ENCODE data around the gene WWOX. TPM values are rescaled to one million over a fixed set of nuclear protein-coding genes. Genes with fewer than 3 reads are reported as not detected.

The WWOX gene
- total RNA-seq, 2 experiments from 2014 or later: 19.9 to 29.4 TPM

DNA sequence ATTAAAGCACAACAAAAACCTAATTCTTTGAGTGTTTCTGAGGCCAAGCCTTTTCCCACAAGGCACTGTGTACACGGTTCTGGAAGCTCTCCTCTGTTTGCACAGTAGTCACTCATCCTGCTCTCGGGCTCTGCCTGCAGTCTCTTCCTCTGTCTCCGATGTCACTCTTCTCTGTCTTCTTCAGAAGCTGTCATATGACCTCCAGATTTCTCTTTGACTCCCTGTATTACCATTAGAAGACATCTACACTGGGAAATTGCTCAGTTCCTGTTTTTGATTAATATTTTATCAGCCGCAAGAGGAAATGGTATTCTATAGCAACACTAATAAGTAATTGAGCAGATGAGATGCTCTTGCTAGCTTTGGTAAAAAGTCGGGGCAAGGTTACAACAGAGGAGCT lies 422.9 kb downstream of the WWOX start:
- no peak overlapping the region for H3K27ac Mint-ChIP-seq
- ChIA-PET CTCF (no interaction called here), POLR2A (no interaction called here)
- H3K4me3 Mint-ChIP-seq: no peak overlapping the region
- no peaks in the 10 kb centered on the region for H3K36me3 Mint-ChIP-seq (ENCODE audit: low read depth)
- no peaks in the 10 kb centered on the region for H3K4me1 Mint-ChIP-seq
- intact Hi-C loops (cut with DNase I, micrococcal nuclease): no loop called here
- ATAC-seq: no peak
- no peaks in the 10 kb centered on the region for H3K27me3 Mint-ChIP-seq
- H3K9me3 Mint-ChIP-seq (ENCODE audit: low read depth): no peaks in the 10 kb centered on the region
- DNase-seq: no peak

DNA sequence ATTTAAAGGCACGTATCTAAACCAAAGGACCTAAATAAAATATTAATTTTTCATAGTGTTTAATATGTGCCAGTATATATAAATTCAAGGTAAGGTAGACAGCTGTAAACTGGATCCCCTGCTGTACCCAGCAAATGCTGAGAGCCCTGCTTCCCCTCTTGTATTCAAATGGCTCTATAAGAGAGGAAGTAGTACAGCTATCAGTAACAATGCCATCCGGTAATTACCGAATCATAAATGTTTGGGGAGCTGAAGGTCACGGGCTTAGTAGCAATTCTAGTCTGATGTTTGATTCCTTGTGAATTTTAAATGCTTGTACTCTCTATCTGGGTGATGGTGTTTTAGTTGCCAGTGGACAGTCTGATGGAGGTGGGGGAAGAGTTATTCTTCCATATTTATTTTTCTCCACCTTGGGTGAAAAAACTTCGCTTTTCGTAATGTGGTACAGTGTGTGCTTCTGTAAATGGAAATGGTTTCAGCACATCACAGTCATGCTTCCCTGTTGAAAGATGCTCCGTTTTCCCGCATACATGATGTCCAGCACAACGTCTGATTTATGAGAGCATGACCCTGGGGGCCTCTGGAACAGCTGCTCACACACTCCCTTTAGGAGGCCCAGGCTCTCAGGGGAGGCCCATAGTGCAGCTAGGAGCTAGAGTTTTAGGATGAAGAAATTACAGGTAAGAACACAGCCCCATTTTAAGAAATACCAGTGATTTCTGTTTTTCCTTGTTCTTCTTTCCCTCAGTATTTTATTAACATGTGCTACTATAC lies 423.9 kb downstream of the WWOX start:
- Mint-ChIP-seq H3K27ac (no peak overlapping the region), H3K4me1 (no peaks in the 10 kb centered on the region), H3K36me3 (ENCODE audit: low read depth) (no peaks in the 10 kb centered on the region), H3K27me3 (no peaks in the 10 kb centered on the region), H3K9me3 (ENCODE audit: low read depth) (no peaks in the 10 kb centered on the region), H3K4me3 (no peak overlapping the region)
- intact Hi-C loops (cut with DNase I, micrococcal nuclease): no loop called here
- DNase-seq: no peak
- CTCF ChIA-PET: interaction anchor here (0.6 kb wide), 1 partner anchor 58 kb away, joined by 4 read pairs; no protein-coding TSS in a partner anchor
- POLR2A ChIA-PET: interaction anchor here (0.6 kb wide), 1 partner anchor 11 kb away, joined by 4 read pairs; no protein-coding TSS in a partner anchor
- no peak for ATAC-seq

DNA sequence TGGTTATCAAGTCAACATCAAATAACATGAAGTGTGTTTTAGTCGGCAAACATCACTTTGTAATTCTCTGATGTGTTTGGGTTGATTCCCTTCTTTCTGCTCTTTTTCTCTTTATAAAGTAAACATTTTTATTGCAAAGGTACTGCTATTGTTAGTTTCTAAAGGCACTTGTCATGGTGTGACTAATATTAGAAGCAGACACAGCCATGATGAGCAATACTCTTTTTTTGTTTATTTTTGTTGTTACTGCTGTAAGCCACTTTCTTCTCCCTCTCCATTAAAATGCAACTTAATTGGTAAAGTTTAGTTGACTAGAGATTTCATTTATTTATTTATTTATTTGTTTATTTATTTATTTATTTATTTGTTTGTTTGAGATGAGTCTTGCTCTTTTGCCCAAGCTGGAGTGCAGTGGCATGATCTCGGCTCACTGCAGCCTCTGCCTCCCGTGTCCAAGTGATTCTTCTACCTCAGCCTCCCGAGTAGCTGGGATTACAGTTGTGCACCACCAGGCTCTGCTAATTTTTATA lies 424.7 kb downstream of the WWOX start:
- H3K36me3 Mint-ChIP-seq (ENCODE audit: low read depth): no peaks in the 10 kb centered on the region
- no peak for DNase-seq
- ATAC-seq: no peak
- H3K27ac Mint-ChIP-seq: no peak overlapping the region
- ChIA-PET CTCF (interaction anchor here (0.6 kb wide), 1 partner anchor 59 kb away, joined by 4 read pairs; no protein-coding TSS in a partner anchor), POLR2A (no interaction called here)
- no peaks in the 10 kb centered on the region for H3K9me3 Mint-ChIP-seq (ENCODE audit: low read depth)
- H3K4me3 Mint-ChIP-seq: no peak overlapping the region
- intact Hi-C loops (cut with DNase I, micrococcal nuclease): no loop called here
- no peaks in the 10 kb centered on the region for H3K4me1 Mint-ChIP-seq
- no peaks in the 10 kb centered on the region for H3K27me3 Mint-ChIP-seq

DNA sequence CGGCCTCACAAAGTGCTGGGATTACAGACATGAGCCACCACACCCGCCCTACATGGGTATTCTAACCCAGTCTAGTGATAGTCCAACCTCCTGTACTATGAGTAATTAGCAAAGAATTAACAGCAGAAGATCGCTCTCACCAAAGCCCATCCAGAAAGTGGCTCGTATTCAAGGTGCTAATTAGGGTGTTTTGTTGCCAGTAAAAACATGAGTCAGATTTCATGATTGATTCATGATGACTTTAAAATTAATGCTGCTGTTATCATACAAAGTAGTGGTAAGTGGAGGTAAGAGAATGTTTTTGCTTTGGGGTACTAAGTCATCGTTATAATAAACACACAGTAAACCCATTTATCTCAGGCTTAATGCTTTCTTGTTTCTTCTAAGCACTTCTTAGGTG lies 428.8 kb downstream of the WWOX start:
- intact Hi-C loops (cut with DNase I, micrococcal nuclease): no loop called here
- ATAC-seq: no peak
- no peak for DNase-seq
- H3K27me3 Mint-ChIP-seq: no peaks in the 10 kb centered on the region
- ChIA-PET CTCF (no interaction called here), POLR2A (no interaction called here)
- H3K4me3 Mint-ChIP-seq: no peak overlapping the region
- no peaks in the 10 kb centered on the region for H3K4me1 Mint-ChIP-seq
- no peaks in the 10 kb centered on the region for H3K36me3 Mint-ChIP-seq (ENCODE audit: low read depth)
- no peak overlapping the region for H3K27ac Mint-ChIP-seq
- no peaks in the 10 kb centered on the region for H3K9me3 Mint-ChIP-seq (ENCODE audit: low read depth)

DNA sequence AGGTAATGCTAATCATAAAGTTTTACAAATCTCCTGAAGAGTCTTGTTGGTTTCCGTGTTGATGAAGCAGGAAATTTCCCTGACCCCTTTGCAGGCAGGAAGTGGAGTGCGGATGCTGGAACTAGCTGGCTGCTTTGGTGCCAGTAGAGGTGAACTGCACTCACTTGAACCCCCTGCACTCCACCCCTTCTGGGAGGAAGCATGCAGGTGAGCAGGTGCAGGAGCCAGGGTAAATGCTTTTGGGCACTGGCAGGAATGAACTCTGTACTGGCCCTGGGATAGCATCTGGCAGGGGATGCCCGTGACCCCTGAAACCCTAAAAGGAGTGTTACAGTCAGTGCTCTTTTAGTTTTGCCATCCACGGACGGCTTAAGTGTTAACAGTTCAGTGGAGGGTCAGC lies 430.4 kb downstream of the WWOX start:
- Mint-ChIP-seq H3K36me3 (ENCODE audit: low read depth) (no peaks in the 10 kb centered on the region), H3K4me1 (no peaks in the 10 kb centered on the region), H3K9me3 (ENCODE audit: low read depth) (no peaks in the 10 kb centered on the region), H3K27me3 (no peaks in the 10 kb centered on the region), H3K4me3 (no peak overlapping the region), H3K27ac (no peak overlapping the region)
- intact Hi-C loops (cut with DNase I, micrococcal nuclease): no loop called here
- ChIA-PET CTCF (no interaction called here), POLR2A (no interaction called here)
- no peak for DNase-seq
- no peak for ATAC-seq

DNA sequence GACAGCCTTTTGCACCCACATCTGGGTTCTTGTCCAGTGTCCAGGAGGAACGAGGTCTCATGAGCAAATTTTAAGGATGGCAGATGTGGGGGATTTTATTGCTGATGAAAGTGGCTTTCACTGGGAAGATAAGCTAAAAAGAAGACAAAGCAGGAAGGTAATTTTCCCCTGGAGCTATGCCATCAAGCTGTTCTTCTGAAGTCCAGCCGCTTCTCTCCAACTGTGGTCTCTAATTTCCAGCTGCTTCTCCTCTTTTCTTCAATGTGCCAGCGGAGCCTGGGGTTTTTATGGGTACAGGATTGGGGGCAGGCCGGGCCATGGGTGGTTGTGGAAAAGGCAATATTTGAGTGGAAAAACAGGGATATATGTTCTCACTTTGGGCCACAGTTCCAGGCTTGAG lies 430.8 kb downstream of the WWOX start:
- DNase-seq (no peak), ATAC-seq (no peak)
- H3K4me3 Mint-ChIP-seq: no peak overlapping the region
- intact Hi-C loops (cut with DNase I, micrococcal nuclease): no loop called here
- no peaks in the 10 kb centered on the region for H3K36me3 Mint-ChIP-seq (ENCODE audit: low read depth)
- H3K27me3 Mint-ChIP-seq: no peaks in the 10 kb centered on the region
- POLR2A ChIA-PET: no interaction called here
- H3K4me1 Mint-ChIP-seq: no peaks in the 10 kb centered on the region
- no peaks in the 10 kb centered on the region for H3K9me3 Mint-ChIP-seq (ENCODE audit: low read depth)
- no peak overlapping the region for H3K27ac Mint-ChIP-seq
- CTCF ChIA-PET: no interaction called here

DNA sequence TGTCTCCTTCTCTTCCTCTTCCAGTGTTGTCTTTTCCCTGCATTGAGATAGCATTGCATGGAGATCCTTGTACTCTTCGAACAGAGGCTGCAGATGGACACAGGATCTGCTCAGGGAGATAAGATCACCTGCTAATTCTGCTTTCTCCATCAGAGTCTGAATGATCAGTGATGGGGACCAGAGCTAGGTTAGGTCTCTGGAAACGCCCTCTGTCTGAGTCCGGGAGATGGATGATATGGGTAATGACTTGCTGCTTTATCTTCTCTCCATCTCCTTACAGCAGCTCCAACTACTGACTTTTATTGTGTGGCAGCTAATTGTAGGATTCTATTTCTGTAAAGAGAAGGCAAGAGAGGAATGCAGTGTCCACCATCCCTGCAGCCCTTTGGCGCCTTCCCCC lies 435.6 kb downstream of the WWOX start:
- Mint-ChIP-seq H3K36me3 (ENCODE audit: low read depth) (no peaks in the 10 kb centered on the region), H3K4me1 (no peaks in the 10 kb centered on the region), H3K27me3 (no peaks in the 10 kb centered on the region), H3K9me3 (ENCODE audit: low read depth) (no peaks in the 10 kb centered on the region), H3K4me3 (no peak overlapping the region), H3K27ac (no peak overlapping the region)
- POLR2A ChIA-PET: interaction anchor here (0.7 kb wide), 1 partner anchor 12 kb away, joined by 4 read pairs; no protein-coding TSS in a partner anchor
- intact Hi-C loops (cut with DNase I, micrococcal nuclease): no loop called here
- DNase-seq (no peak), ATAC-seq (no peak)
- CTCF ChIA-PET: no interaction called here

DNA sequence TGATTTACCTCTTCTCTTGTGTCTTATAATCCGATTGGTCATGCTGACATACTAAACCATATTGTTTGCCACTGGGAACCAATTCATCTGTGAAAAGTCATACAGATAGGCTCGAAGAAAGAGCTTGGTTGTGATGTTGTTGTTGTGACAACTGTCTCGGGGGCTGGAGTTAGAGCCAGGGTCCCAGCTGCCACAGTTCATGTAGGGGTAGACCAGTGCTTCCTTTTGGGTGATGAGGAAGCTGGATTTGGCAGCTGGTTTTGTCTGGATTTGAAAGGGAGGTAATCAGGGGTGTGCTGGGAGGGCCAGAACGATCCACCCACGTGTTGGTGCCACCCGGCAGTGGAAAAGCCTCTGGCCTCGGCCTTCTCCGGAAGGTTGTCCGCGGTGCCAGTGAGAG lies 438.1 kb downstream of the WWOX start:
- CTCF ChIA-PET: interaction anchor here (0.6 to 1.4 kb wide), 2 partner anchors 22 to 374 kb away, joined by 3 read pairs; no protein-coding TSS in a partner anchor
- H3K27ac Mint-ChIP-seq: no peak overlapping the region
- H3K4me3 Mint-ChIP-seq: no peak overlapping the region
- intact Hi-C loops (cut with DNase I, micrococcal nuclease): no loop called here
- DNase-seq: no peak
- H3K36me3 Mint-ChIP-seq (ENCODE audit: low read depth): no peaks in the 10 kb centered on the region
- H3K27me3 Mint-ChIP-seq: no peaks in the 10 kb centered on the region
- H3K9me3 Mint-ChIP-seq (ENCODE audit: low read depth): no peaks in the 10 kb centered on the region
- ATAC-seq: no peak
- H3K4me1 Mint-ChIP-seq: no peaks in the 10 kb centered on the region
- POLR2A ChIA-PET: no interaction called here

DNA sequence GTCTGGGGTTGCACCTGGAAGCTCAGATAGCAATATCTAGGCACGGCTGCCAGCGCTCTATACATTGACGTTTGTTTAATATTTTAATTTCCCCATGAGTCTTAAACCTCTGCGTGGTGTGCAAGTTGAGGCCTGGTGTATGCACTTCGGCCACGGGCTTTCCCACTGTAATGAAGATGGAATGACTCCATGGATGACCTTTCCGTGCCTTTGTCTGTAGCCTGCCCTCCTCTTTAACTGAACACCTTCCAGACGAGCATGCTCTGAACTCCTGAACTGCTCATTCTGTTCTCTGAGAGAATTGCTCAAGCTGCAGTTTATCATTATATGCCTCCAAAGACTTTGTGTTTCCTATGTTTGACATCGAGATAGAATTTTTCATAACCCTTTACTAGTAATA lies 438.8 kb downstream of the WWOX start:
- no peaks in the 10 kb centered on the region for H3K27me3 Mint-ChIP-seq
- ATAC-seq (no peak), DNase-seq (no peak)
- ChIA-PET CTCF (interaction anchor here (0.6 kb wide), 1 partner anchor 375 kb away, joined by 3 read pairs; no protein-coding TSS in a partner anchor), POLR2A (no interaction called here)
- no peak overlapping the region for H3K27ac Mint-ChIP-seq
- no peaks in the 10 kb centered on the region for H3K4me1 Mint-ChIP-seq
- intact Hi-C loops (cut with DNase I, micrococcal nuclease): no loop called here
- H3K4me3 Mint-ChIP-seq: no peak overlapping the region
- H3K9me3 Mint-ChIP-seq (ENCODE audit: low read depth): no peaks in the 10 kb centered on the region
- H3K36me3 Mint-ChIP-seq (ENCODE audit: low read depth): no peaks in the 10 kb centered on the region

DNA sequence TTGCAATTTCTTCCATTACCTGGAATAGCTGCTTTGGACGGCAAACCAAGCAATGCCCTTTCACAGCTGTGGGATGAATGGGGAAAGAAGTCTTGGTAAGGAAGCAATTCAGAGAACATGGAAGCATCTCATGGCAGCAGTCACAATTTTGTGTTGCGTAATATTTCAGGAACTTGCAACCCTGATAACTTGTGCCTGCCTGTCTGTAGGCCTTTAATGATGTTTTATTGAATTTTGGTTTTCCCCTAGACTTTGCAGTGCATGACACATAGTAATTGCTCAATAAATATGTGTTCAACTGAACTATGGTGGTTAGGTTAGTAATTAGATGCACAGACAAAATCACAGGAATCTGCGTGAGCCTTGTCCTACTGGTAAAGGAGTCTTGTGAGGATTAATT lies 439.5 kb downstream of the WWOX start:
- intact Hi-C loops (cut with DNase I, micrococcal nuclease): no loop called here
- H3K36me3 Mint-ChIP-seq (ENCODE audit: low read depth): no peaks in the 10 kb centered on the region
- H3K27me3 Mint-ChIP-seq: no peaks in the 10 kb centered on the region
- CTCF ChIA-PET: no interaction called here
- no peak overlapping the region for H3K27ac Mint-ChIP-seq
- no peak overlapping the region for H3K4me3 Mint-ChIP-seq
- POLR2A ChIA-PET: no interaction called here
- no peaks in the 10 kb centered on the region for H3K4me1 Mint-ChIP-seq
- no peak for ATAC-seq
- H3K9me3 Mint-ChIP-seq (ENCODE audit: low read depth): no peaks in the 10 kb centered on the region
- DNase-seq: no peak

DNA sequence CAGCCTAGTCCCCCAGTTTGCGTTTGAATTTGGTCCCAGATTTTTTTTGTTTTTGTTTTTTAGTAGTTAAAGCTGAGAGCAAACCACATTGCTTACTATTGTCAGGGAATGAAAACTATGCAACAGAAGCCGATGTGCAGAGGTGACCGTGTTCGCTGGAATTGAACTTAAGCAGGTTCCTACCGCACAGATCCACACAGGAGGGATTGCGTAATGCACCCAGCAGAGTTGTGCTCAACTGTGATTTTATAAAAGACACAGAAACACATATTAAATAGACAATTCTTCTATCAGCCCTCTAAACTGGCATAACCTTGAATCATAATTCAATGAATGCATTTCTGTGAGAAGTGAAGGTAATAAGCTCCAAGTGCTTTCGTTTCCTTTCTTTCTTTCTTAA lies 443.0 kb downstream of the WWOX start:
- no peaks in the 10 kb centered on the region for H3K27me3 Mint-ChIP-seq
- H3K36me3 Mint-ChIP-seq (ENCODE audit: low read depth): no peaks in the 10 kb centered on the region
- H3K4me1 Mint-ChIP-seq: no peaks in the 10 kb centered on the region
- no peaks in the 10 kb centered on the region for H3K9me3 Mint-ChIP-seq (ENCODE audit: low read depth)
- H3K4me3 Mint-ChIP-seq: no peak overlapping the region
- ChIA-PET POLR2A (no interaction called here), CTCF (no interaction called here)
- DNase-seq (no peak), ATAC-seq (no peak)
- intact Hi-C loops (cut with DNase I, micrococcal nuclease): no loop called here
- no peak overlapping the region for H3K27ac Mint-ChIP-seq

DNA sequence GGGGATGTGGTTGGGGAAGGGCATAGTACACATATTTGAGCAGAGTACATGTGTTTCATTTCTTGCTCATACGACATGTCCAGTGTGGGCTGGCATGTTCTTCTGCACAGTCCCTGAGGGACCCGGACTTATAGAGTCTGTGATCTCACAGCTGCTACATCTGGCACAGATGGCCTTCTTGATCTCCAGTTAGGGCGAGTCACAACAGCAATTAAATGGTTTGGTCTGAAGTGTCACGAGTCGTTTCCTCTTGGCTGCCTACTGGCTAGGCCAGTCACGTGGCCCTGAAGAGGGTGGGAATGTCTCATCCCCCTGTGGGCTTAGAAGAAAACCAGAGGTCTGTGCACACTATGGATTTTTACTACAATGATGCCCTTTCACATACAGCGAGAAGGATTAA lies 443.6 kb downstream of the WWOX start:
- intact Hi-C loops (cut with DNase I, micrococcal nuclease): no loop called here
- DNase-seq: no peak
- Mint-ChIP-seq H3K4me3 (no peak overlapping the region), H3K9me3 (ENCODE audit: low read depth) (no peaks in the 10 kb centered on the region), H3K36me3 (ENCODE audit: low read depth) (no peaks in the 10 kb centered on the region), H3K27ac (no peak overlapping the region), H3K4me1 (no peaks in the 10 kb centered on the region), H3K27me3 (no peaks in the 10 kb centered on the region)
- no peak for ATAC-seq
- CTCF ChIA-PET: no interaction called here
- POLR2A ChIA-PET: no interaction called here
